ENCODE results near the gene SS18L1.

The SS18L1 gene

DNA sequence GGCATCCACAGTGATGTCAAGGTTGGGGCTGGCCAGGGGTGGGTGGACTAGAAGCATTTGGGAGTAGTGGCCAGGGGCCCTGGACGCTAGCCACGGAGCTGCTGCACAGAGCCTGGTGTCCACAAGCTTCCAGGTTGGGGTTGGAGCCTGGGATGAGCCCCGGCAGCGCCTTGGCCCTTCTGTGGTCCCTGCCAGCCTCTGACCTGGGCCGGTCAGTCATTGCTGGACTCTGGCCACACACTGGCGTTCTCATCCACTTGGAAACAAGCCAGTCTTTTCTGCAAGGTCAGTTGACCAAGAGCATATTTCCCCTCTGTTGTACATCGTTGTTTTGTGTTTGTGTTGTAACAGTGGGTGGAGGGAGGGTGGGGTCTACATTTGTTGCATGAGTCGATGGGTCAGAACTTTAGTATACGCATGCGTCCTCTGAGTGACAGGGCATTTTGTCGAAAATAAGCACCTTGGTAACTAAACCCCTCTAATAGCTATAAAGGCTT lies 8.8 kb upstream of the SS18L1 start:
- intact Hi-C loops (cut with DNase I): loop anchor here (5.0 kb wide), 1 partner anchor 122 kb away; no protein-coding TSS in a partner anchor

DNA sequence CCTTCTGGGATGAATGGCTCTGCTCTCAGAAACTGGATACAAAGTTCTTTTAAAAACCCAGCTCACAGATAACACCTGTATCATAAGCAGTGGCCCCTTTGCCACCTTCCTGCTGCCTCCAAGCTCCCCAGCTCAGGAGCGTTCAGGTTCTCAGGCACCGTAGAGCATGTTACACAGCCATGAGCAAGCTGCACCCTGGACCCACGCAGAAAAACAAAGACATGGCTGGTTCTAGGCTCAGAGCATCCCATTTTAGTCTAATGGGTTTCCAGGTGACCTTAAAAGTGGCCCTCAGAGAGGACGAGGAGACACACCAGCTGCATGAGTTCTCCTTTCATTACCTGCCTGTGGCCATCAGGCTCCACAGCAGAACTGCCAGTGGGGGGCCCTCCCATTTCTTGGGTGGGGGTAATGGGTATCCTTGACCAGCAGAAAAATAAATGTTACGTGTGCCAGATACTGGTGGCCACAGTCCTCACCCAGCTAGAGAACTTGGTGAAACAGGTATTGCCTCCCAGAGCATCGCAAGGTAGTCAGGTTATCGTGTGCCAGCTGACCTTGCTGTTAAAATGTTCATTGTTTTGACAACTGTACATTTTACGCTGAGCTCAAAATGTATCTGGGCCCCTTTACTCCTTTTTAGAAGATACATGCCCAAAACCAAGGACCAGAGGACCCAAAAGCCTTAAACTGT lies 7.8 kb upstream of the SS18L1 start:
- DNase-seq: no peak
- intact Hi-C loops (cut with DNase I): loop anchor here (5.0 kb wide), 1 partner anchor 123 kb away; no protein-coding TSS in a partner anchor

More for the DNA sequence above, 8.8 kb upstream of the SS18L1 start:
- DNase-seq: no peak

DNA sequence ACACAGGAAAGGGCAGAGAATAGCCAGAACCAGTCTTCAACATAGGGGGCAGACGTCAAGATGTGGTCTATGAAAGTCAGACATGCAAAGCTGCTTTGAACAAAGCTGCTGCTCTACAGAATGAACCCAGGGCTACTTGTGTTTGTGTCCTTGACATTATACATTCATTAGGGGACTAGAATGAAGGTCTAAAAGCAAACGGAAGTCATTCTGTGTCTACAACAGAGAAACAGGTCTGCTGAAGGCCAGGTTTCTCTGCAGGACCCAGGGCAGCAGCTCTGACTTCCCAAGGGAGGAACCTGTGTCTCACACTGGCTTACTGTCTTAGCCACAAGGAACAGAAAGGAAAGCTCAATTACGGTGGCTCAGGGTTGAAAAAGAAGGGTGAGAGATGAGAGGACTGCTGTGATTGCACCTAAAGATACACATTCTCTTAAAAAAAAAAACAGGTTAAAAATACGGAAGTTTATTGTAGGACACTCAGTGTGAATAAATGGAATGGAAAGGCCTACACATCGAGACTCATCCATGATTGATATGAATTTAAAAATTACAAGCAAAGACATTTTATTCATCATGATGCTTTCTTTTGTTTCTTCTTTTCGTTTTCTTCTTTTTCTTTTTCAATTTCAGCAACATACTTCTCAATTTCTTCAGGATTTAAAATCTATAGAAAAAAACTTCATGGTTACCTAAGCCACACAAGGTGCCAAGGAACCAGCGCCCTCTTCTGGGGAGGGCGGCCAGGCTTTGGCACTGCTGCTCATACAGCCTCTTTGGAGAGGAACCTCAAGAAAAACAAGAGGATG lies 7.1 kb upstream of the SS18L1 start:
- peak; percentile 39 to 84 (median 73) for DNase-seq
- intact Hi-C loops (cut with DNase I): loop anchor here (5.0 kb wide), 1 partner anchor 124 kb away; no protein-coding TSS in a partner anchor

DNA sequence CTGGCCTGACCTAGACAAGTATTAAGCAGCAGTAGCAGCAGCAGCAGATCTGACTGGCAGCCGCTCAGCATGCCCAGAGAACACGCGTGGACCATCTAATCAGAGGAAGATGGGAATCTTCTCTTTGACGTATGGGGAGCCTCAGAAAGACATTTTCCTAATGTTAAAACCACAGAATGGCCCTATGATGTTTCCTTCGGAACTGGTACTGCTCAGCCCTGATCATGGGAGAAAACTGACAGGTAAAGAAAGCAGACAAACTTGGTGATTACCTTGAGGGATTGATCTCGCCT lies 6.5 kb upstream of the SS18L1 start:
- intact Hi-C loops (cut with DNase I): loop anchor here (5.0 kb wide), 1 partner anchor 125 kb away; no protein-coding TSS in a partner anchor
- DNase-seq: no peak

DNA sequence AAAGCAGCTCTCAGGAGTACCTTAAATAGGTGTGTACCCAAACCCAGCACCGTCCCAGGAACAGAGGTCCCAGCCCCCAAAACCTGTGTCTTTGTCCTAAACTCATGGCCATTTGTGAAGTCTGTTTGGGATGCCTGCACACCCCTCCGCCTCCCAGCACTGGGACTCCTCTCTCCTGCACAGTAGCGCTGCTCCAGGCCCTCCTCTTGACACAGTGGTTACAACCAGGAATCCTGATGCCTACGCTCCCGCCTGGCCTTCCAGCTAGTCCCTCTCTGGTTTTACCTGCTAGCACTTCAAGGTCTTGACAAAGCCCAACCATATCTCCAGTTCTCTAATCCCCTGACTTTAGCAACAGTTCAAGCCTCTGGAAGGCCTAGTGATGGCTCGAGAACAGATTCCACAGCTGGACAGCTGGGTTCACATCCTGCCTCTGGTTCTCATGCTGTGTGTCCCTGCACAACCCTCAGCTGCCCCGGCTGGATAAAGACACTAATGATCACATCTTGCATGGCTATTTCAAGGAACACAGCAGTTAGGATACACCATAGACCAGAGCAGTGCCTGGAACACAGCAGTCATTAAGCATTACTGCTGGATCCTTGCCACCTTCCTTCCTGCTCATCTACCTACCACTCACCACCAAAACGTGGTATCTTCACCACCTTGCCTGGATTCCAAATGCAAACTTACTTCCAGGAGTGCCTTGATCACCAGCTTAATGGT lies 5.9 kb upstream of the SS18L1 start:
- intact Hi-C loops (cut with DNase I): loop anchor here (5.0 kb wide), 1 partner anchor 125 kb away; no protein-coding TSS in a partner anchor
- no peak for DNase-seq

DNA sequence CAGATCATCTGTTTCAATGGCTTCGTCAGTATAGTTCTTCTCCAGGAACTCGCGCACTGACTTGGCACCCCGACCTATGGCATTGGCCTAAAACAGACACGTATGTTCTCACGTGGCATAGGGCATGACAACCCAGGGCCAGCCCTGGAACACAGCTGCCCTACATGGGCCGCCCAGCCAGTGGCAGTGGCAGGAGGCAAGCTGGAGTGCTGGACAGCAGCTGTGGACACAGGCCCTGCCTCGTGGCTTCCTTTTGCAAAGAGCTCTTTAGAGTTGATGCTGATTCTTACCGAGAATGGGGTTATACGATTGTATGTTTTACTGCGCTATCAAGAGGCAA lies 5.4 kb upstream of the SS18L1 start:
- no peak for DNase-seq
- intact Hi-C loops (cut with DNase I): loop anchor here (5.0 kb wide), 1 partner anchor 126 kb away; no protein-coding TSS in a partner anchor

DNA sequence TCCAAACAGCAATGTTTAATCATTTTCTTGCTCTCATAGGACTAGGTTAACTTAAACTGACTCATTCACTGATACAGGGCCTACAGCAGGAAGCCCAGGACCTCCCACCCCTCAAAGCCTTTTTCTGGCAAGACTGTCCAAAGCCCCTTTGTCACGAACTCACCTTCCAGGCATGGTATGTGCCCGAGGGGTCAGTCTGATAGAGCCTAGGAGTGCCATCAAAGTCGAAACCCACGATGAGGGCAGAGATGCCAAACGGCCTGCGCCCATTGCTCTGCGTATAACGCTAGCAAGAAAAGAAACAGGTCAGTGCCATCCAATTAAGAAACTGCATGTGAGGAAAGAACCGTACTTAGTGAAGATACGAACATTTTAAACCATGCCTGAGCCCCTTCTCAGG lies 4.7 kb upstream of the SS18L1 start:
- DNase-seq: no peak
- intact Hi-C loops (cut with DNase I): loop anchor here (5.0 kb wide), 1 partner anchor 127 kb away; no protein-coding TSS in a partner anchor

DNA sequence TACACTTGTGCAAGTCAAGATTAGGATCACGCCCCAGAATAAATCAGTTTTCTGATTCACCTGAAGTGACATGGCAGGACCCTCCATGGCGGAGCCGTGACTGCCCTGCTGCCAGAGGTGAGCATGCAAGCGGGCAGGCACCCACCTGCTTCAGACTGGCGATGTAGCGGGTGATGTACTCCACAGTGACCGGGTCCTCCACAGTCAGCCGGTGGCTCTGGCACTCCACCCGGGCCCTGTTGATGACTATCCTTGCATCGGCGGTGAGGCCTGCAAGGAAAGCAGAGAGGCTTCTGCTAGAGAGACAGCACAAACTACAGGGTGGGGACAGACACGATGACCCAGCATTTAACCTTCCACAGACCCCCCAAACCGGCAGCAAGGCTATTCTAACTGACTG lies 3.9 kb upstream of the SS18L1 start:
- intact Hi-C loops (cut with DNase I): loop anchor here (5.0 to 10.0 kb wide), 3 partner anchors 72 to 127 kb away; partner anchors contain the start of genes OSBPL2 and TAF4
- DNase-seq: no peak

DNA sequence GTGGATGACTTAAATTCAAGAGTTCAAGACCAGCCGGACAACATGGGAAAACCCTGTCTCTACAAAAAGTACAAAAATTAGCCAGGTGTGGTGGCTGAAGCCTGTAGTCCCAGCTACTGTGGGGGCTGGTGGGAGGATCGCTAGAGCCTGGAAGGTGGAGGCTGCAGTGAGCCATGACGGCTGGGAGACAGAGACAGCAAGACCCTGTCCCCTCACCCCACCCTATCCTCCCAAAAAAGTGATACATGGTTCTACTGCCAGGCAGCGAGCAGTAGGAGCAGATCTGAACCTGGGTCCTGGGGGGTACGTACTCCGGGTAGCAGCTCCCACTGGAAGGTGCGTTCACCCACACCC lies 2.5 kb upstream of the SS18L1 start:
- intact Hi-C loops (cut with DNase I): loop anchor here (5.0 to 10.0 kb wide), 2 partner anchors 74 to 94 kb away; partner anchors contain the start of genes OSBPL2 and TAF4

DNA sequence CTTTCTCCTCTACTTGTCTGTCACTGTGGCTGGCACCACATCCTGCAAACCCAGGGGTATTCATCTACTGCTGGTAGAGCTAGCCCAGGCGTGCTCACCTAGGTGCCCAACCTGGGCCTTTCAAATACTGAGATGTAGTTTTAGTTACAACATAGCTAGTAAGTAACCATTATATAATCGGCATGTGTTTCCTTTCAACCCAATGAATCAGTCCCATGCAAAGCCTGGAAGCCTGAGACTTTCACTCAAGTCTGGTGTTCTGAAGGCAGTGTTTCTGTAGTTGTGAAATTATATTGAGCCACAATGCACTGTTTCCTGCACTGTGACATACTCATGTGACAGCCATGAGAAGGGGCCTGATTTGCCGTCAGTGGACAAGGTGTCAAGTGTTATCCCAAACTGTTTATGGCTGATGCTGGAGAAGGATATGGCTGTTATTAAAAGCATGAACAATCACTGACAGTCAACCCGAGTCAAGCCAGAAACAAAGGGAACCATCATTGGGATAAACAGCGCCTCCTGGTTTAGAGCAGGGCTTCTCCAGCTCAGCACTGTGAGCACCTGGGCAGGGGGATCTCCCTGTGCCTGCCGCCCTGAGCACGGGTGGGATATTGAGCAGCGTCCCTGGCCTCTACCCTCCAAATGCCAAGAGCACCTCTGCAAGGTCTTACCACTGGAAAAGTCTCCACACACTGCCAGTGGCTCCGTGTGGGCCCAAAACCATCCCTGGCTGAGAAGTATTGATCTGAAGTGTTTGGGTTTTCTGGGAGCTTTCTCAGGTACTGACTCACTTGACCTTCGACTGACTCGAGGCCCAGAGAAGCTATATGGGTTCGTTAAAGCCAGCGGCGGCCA lies 1.9 kb upstream of the SS18L1 start:
- DNase-seq: no peak
- intact Hi-C loops (cut with DNase I): loop anchor here (2.0 to 10.0 kb wide), 3 partner anchors 19 to 93 kb away; partner anchors contain the start of genes LSM14B, OSBPL2 and TAF4

More for the DNA sequence above, 2.5 kb upstream of the SS18L1 start:
- DNase-seq: no peak

DNA sequence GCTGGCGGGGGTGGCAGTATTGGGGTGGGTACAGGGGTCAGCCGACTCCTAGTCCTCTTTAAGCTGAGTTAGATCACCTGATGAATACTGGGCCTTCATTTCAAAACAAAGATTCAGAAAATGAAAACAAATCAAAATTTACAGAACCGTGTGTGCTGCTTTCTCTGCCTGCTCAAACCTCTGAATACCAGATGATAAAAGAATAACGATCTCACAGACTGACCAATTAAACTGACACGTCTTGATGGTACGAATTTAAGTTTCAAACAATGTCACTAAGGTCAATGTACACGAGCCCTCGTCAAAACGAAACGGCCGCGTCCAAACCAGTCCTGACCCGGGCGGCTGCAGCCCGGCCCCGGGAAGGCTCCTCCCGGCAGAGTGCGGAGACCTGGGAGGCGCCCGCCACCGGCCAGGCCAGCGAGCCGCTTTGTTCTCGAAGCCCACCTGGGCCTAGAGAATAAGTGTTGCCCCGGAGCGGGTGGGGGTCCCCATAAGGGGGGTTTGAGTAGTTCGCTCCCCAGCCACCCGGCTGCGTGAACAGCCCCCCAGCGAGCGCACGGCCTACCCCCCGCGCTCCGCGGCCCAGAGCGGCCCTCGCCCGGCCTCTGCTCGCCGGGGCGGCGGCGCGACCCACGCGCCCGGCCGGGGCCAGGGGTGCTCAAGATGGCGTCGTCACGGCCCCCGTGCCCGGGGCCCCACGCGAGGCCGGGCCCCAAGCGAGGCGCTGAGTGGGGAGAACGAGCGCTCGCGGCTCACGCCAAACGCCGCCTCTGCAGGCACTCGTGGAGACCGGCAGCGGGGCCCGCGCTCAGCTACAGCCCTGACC lies 1.1 kb upstream of the SS18L1 start:
- peak in 10 of 42 donors; percentile 13 to 53 (median 30) for DNase-seq
- intact Hi-C loops (cut with DNase I): loop anchor here (2.0 to 10.0 kb wide), 3 partner anchors 20 to 92 kb away; partner anchors contain the start of genes LSM14B, OSBPL2 and TAF4

DNA sequence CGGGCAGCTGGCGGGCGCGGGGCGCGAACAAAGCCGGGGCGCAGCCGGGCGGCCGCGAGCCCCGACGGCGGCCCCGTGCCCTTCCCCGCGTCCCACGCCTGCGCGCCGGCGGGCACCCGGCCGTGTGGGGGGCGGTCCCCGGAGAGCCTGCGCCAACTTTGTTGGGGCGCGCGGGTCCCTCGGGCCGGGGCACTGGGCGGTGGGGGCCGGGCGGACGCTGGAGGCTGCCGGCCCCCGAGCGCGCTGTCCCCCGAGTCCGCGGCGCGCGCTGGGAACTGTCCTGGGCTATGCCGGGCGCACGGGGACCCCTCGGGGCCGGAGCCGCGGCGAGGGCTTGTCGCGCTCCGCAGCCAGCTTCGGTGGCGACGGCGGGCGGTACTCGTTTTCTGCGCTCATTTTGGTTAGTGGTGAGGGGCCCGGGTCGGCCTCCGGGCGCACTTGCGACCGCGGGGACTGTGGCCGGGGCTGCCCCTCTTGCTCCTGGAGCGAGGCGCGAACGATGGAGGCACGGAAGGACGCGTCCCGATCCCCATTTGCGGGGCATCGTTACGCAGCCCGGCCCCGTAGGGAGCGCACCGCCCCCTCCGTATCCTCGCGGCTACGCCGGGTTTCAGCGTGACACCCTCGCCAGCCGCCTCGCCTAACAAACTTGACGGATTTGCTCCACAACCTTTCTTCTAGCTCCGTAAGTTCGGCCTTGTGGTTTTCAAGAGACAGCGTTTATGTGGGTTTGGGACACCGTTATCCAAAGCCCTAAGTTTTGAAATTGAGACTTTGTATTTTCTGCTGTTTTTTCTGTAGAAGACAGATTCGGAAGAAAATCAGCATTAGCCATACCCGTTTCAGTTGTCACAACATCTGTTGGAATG lies 622 bp downstream of the SS18L1 start:
- DNase-seq: peak in 41 of 42 donors; percentile 33 to 84 (median 67)
- intact Hi-C loops (cut with DNase I): loop anchor here (2.0 to 10.0 kb wide), 3 partner anchors 21 to 91 kb away; partner anchors contain the start of genes LSM14B, OSBPL2 and TAF4

DNA sequence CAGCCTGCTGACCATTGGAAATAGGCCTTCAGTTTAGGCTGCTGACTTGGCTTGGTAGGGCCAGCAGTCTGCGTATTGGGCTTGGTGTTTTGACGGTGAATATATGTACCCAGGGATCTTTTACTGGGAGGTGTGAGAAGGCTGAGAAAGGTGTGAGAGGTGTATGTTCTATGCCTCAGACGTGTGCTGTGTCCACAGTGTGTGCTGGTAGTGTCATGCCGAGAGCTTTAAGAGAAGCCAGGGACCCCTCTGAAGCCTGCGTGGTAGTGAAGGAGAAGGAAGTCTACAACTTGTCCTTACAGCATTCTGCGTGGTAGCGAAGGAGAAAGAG lies 2.1 kb downstream of the SS18L1 start:
- DNase-seq: no peak
- intact Hi-C loops (cut with DNase I): loop anchor here (10.0 kb wide), 1 partner anchor 89 kb away; the partner anchor contains the start of gene OSBPL2

DNA sequence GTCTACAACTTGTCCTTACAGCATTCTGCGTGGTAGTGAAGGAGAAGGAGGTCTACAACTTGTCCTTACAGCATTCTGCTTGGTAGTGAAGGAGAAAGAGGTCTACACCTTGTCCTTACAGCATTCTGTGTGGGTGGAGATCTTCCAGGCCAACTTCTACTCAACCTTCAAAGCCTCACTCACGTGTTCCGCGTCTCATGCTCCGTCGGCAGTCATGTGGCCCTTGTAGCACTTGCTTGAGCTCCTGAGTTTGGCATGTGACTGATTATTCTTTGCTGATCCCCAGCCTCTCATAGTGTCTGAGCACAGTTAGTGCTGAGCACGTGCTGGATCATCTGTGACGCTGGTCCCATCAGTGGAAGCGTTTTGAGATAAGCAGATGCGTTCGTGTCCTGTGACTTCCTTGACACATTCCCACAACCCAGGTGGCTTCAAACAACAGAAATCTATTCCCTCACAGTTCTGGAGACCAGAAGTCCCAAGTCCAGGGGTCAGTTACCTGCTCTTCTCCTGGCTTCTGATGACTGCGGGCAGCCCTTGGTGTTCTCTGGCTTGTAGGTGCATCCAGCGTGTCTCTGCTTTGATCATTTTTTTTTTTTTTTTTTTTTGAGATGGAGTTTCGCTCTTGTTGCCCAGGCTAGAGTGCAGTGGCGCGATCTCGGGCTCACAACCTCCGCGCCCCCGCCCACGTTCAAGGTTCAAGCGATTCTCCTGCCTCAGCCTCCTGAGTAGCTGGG lies 2.6 kb downstream of the SS18L1 start:
- DNase-seq: no peak
- intact Hi-C loops (cut with DNase I): loop anchor here (10.0 kb wide), 1 partner anchor 89 kb away; the partner anchor contains the start of gene OSBPL2

DNA sequence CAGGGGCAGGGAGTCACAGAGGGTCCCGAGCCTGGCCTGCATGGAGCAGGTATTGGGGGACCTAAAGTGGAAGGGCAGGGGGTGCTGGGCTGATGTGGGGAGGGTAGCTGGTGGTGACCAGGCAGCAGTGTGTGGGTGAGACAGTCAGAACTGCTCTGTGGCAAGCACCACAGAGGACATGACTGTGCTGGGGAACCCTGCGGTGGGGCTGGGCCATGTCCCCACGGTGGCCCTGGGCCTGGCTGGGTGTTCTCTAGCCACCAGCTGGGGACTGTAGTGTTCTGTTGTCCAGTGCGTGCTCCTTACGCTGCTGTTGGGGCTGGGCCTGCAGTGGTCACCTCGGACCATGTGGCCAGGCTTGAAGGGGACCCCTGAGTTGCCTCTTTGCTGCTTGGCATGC lies 3.6 kb downstream of the SS18L1 start:
- no peak for DNase-seq
- intact Hi-C loops (cut with DNase I): loop anchor here (10.0 kb wide), 1 partner anchor 88 kb away; the partner anchor contains the start of gene OSBPL2

Measured in head of caudate nucleus (tissue), 42 donors.